GM19455 (cell line): Measurements from ENCODE around the gene MLLT3.
A peak's percentile ranks its signal among the peaks of the same experiment; 100 is the strongest.

Source experiments
- ATAC-seq: cut with Tn5 transposase; IDR thresholded peaks from one replicate; pipeline ENCODE4 v1.9.1; 2021; ENCODE audit not compliant: unreplicated experiment

The MLLT3 gene

GRCh38 chr9:20559231-20559890 lies 62.9 kb downstream of the MLLT3 start:
- ATAC-seq = no peak

GRCh38 chr9:20558566-20559016 lies 63.7 kb downstream of the MLLT3 start:
- no peak for ATAC-seq

- no peak for ATAC-seq
These were observed 64.3 kb downstream of the MLLT3 start for GRCh38 chr9:20557890-20558565.

GRCh38 chr9:20557285-20557684 lies 65.0 kb downstream of the MLLT3 start:
- ATAC-seq = no peak

GRCh38 chr9:20553558-20554149 lies 68.6 kb downstream of the MLLT3 start:
- ATAC-seq = no peak

GRCh38 chr9:20552874-20553557 lies 69.3 kb downstream of the MLLT3 start:
- ATAC-seq = no peak

- ATAC-seq = no peak
These were observed 70.5 kb downstream of the MLLT3 start for GRCh38 chr9:20551835-20552234.

- no peak for ATAC-seq
These were observed 71.1 kb downstream of the MLLT3 start for GRCh38 chr9:20551236-20551635.

GRCh38 chr9:20550326-20550725 lies 72.0 kb downstream of the MLLT3 start:
- no peak for ATAC-seq

GRCh38 chr9:20549053-20549452 lies 73.2 kb downstream of the MLLT3 start:
- no peak for ATAC-seq

GRCh38 chr9:20545023-20545622 lies 77.2 kb downstream of the MLLT3 start:
- no peak for ATAC-seq

- ATAC-seq = no peak
These were observed 82.0 kb downstream of the MLLT3 start for GRCh38 chr9:20540169-20540863.

GRCh38 chr9:20538956-20539355 lies 83.3 kb downstream of the MLLT3 start:
- ATAC-seq = no peak

GRCh38 chr9:20538092-20538491 lies 84.2 kb downstream of the MLLT3 start:
- no peak for ATAC-seq

- no peak for ATAC-seq
These were observed 85.0 kb downstream of the MLLT3 start for GRCh38 chr9:20537294-20537693.

GRCh38 chr9:20532584-20532983 lies 89.7 kb downstream of the MLLT3 start:
- ATAC-seq = no peak

GRCh38 chr9:20529837-20530236 lies 92.5 kb downstream of the MLLT3 start:
- ATAC-seq = no peak

- ATAC-seq = no peak
These were observed 94.0 kb downstream of the MLLT3 start for GRCh38 chr9:20528253-20528652.

- peak; percentile 69 for ATAC-seq
These were observed 95.6 kb downstream of the MLLT3 start for GRCh38 chr9:20526500-20527319.

- ATAC-seq = no peak
These were observed 97.5 kb downstream of the MLLT3 start for GRCh38 chr9:20524776-20525175.
